ENCODE results near the gene SNX11.

Gene SNX11

GRCh38 chr17:48169926-48170325 is 62.4 kb downstream of the SNX11 start:
- DNase-seq = no peak
